ENCODE data around the gene TNRC6C.

The TNRC6C gene

GRCh38 chr17:78013683-78014467, 55.4 kb downstream of the TNRC6C start:
- no peak for DNase-seq (ENCODE audit: low read depth)

DNA sequence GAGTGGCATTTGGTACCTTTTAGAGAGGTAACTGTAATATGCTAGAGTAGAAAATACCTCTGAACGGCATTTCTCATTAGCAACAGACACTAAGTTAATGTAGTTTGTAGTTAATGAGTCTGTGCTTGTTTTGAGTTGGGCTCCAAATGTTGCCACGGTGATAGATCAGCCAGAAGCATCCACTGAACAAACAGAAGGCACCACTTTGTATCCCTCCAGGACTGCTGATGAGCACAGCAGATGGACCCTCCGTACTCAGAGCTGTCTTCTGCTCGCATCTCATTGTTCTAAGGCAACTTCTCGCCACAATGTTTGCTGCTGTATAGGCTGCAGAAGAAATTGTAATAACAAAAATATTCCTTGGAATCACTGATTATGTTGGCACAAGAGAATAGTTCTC, 56.1 kb downstream of the TNRC6C start:
- DNase-seq (ENCODE audit: low read depth) = no peak

DNA sequence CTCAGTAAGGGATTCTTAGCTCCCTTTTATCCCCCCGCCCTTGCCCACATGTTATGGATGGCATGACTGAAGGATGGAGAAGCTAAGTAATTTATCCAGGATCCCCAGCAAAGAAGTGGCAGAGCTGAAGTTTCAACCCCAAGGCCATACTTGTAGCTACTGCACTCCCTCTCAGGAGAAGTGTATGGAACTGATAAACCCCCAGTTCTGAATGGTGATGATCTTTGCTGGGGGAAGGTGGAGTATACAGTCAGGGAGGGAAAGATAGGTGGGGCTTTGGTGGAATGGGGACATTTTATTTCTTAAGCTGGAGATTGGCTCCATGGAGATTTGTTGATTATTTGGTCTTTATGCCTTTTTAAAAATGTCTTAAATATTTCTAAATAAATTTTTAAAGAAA, 58.3 kb downstream of the TNRC6C start:
- no peak for DNase-seq (ENCODE audit: low read depth)

DNA sequence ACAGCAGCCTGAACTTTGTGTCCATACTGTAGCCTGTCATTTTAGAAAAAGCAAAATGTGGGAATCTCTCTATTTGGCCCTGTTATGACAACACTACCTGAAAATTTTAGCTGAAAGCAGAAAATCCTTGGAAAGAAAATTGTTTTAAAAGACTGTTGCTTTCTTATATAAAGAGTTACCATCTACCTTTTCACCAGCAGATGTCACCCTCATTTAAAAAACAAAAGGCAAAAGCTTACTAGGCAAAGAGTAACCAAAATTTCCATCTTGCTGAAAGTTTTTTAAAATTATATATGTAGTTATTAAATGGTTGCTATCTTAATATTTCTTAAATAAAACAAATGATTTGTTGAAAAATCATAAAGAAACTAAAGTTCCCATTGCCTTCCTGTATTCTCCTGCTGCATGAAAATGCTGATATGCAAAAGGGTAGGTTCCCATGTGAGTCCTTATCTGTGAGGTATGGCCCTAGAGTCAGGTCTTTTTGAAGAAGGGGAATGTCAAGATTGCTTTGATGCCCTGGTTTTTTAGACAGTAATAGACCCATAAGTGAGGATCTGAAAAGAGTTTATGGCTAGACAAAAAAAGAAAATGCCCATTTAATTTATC, 61.0 kb downstream of the TNRC6C start:
- no peak for DNase-seq (ENCODE audit: low read depth)

DNA sequence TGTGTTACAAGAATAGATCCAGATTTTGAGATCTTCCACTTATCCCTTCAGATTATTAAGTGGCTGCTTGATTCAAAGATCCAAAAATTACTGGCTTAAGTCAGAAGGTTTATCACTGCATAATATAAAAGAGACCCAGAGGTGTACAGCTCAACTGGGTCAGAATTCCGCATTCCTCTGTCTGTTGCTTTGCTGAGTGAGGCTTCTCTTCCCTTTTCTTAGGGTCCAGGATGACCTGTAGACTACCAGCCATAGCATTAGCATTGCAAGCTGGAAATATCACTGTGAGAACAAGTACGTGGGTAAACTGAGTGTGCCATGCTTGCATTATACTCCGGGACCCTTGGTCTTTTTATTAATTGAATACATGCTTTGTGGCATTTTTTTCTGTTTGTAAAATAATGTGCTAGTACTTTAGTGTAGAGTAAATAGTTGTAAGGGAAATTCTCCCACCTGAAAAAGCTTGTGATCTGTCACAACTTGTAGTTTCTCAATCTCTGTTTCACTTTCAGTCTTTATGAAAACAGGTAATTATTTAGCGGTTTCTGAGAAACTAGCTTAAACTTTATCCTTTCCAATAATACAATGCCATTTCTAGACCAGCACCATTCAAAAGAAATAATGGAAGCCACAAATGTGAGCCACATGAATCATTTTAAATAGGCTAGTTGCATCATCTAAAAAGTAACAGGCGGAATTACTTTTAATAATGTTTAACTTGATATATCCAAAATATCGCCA, 61.6 kb downstream of the TNRC6C start:
- no peak for DNase-seq (ENCODE audit: low read depth)

DNA sequence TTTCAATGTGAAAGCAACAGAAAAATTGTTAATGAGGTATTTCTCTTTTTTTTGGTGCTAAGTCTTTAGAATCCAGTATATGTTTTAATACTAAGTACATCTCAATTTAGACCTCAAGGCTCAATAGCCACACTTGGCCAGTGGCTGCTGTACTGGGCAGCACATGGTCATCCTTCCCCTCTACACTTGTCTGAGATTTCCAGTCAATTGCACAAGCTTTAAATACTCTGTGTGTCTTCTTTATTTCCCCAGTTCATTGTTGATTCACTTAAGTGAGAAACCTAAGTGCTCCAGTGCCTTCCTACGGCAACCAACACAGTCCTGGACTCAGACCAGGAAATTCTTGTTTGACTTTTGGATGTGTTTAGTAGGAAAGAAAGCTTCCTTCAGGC, 62.2 kb downstream of the TNRC6C start:
- no peak for DNase-seq (ENCODE audit: low read depth)

- DNase-seq (ENCODE audit: low read depth) = no peak
Observed at GRCh38 chr17:78022425-78022824, 63.9 kb downstream of the TNRC6C start.

GRCh38 chr17:78023042-78023441, 64.5 kb downstream of the TNRC6C start:
- DNase-seq (ENCODE audit: low read depth) = no peak

DNA sequence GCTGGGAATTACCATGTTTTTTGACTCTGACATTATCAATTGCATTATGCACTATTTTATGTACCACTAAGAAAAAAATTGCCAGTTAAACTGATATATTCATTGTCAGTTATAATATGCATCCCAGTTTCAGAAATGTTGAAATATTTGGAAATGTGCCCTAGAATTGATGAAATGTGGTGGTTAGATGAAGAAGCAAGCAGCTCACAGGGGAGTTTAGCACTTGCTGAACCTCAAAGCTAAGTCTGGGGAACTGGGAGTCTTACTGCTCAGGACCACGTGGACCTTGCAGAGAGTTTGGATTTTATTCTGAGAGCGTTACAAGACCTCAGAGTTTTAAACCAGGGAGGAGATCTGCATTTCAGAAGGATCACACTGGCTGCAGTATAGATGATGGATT, 67.9 kb downstream of the TNRC6C start:
- no peak for DNase-seq (ENCODE audit: low read depth)

GRCh38 chr17:78027121-78027520, 68.6 kb downstream of the TNRC6C start:
- DNase-seq (ENCODE audit: low read depth) = no peak

DNA sequence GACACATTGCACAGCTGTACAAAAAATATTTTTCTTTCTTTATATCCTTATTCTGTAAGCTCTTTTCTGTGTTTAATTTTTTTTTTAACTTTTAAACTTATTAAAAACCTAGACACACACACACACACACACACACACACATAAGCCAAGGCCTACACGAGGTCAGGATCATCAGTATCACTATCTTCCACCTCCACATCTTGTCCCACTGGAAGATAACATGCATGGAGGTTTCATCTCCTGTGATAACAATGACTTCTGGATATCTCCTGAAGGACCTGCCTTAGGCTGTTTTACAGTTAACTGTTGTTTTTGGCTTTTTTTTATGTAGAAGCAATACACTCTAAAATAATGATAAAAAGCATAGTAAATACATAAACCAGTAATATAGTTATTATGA, 71.2 kb downstream of the TNRC6C start:
- no peak for DNase-seq (ENCODE audit: low read depth)

DNA sequence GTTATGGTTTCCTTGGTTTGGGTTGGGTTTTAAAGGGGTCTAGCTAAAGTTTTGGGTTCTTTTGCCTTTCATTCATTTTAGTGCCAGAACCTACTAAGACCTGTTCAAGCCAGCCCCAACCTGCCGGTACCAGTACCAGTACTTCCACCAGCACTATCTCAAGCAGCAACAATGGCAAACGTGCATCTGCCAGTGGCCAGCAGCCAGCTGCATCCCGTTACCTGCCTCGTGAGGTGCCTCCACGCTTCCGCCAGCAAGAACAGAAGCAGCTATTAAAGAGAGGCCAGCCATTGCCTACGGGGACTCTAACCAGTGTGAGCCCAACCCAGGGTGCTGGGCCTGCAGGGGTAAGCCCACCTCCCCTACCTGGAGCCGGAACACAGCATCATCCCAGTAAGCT, 72.9 kb downstream of the TNRC6C start:
- DNase-seq (ENCODE audit: low read depth) = no peak

DNA sequence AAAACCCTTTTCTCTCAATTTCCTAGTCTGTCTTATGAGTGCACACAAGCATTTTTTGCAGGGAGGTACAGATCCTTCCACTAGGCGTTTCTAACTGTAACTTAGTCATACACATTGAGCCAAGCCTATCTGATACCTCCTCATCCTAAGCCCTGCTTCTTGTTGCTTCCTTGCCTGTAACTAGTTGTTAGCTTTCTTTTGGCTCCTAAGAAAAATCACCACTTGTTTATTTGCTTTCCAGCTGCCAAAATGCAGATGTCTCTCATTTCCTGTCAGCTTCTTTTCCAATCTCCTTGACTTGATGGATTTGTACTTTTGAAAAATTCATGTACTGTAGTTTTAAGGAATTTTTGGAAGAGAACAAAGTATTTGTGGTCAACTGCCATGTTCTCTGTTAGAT, 73.7 kb downstream of the TNRC6C start:
- no peak for DNase-seq (ENCODE audit: low read depth)

- no peak for DNase-seq (ENCODE audit: low read depth)
Observed at GRCh38 chr17:78034429-78035091, 76.1 kb downstream of the TNRC6C start.

DNA sequence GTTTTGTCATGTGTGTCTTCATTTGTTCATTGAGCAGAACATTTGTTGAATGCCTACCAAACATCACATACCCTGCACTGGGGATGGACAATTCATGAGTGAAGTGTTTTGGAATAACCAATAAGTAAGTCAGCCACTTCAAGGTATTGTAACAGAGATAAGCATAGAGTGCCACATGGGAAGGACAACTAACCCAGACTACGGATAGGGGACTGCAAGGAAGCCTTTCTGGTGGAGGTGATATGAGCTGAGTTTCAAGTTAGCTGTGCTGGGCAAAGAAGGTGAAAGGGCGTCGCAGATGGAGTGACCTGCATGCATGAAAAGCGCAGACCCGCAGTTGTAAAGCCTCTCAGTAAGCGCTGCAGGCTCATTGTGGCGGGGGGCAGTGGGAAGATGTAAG, 78.8 kb downstream of the TNRC6C start:
- DNase-seq (ENCODE audit: low read depth) = no peak

GRCh38 chr17:78038748-78039288, 80.3 kb downstream of the TNRC6C start:
- no peak for DNase-seq (ENCODE audit: low read depth)

- DNase-seq (ENCODE audit: low read depth) = no peak
Observed at GRCh38 chr17:78039581-78039980, 81.1 kb downstream of the TNRC6C start.

- peak; percentile 13 for DNase-seq (ENCODE audit: low read depth)
Observed at GRCh38 chr17:78040440-78041385, 82.2 kb downstream of the TNRC6C start.

- no peak for DNase-seq (ENCODE audit: low read depth)
Observed at GRCh38 chr17:78041386-78042179, 83.1 kb downstream of the TNRC6C start.

DNA sequence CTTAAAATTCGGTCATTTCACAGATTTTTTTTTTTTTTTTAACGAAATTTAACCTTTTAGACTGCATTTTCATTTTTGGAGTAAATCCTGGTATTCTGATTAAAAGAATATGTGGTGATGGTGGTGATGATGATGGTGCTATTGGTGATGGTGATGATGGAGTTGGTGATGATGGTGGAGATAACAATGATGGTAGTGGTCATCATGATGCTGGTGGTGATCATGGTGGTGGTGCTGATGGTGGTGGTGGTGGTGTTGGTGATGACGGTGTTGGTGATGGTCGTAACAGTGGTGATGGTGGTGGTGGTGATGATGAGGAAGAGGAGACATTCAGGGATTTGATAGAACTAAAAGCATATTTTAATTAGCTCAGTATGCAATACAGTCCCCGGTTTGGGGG, 84.0 kb downstream of the TNRC6C start:
- DNase-seq (ENCODE audit: low read depth) = no peak
